Measurements from ENCODE around the gene HSD17B13. TPM values are rescaled to one million over a fixed set of nuclear protein-coding genes. Genes with fewer than 3 reads are reported as not detected.
A peak's percentile ranks its signal among the peaks of the same experiment; 100 is the strongest.

The HSD17B13 gene
- total RNA-seq, 1 donor: 0.18 TPM

DNA sequence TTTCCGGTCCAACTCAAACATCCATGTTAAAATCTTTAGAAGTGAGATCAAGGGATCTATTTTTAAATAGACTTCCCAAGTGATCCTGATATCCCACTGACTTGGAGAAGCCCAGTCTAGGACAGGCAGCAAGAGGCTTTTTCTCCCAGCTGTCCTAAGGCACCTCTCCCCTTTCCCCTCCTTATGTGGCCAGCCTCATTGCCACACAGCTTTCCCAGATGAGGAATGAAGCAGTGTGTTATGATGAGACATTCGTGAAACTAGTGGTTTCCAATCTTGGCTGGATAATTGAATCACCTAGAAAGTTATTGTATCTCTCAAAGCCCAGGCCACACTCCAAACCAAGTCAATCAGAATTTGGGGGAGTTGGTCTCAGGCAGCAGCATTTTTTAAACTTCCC, 16.8 kb upstream of the HSD17B13 start:
- no peak overlapping the region for H3K4me3 ChIP-seq (ENCODE audit: low read depth, low read length)
- TF ChIP-seq, protein P1, sequence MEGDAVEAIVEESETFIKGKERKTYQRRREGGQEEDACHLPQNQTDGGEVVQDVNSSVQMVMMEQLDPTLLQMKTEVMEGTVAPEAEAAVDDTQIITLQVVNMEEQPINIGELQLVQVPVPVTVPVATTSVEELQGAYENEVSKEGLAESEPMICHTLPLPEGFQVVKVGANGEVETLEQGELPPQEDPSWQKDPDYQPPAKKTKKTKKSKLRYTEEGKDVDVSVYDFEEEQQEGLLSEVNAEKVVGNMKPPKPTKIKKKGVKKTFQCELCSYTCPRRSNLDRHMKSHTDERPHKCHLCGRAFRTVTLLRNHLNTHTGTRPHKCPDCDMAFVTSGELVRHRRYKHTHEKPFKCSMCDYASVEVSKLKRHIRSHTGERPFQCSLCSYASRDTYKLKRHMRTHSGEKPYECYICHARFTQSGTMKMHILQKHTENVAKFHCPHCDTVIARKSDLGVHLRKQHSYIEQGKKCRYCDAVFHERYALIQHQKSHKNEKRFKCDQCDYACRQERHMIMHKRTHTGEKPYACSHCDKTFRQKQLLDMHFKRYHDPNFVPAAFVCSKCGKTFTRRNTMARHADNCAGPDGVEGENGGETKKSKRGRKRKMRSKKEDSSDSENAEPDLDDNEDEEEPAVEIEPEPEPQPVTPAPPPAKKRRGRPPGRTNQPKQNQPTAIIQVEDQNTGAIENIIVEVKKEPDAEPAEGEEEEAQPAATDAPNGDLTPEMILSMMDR (IDR thresholded peaks at IDR 0.05; ENCODE audit: insufficient read depth, low read length): no peak
- DNase-seq (ENCODE audit: low read depth): peak; percentile 21

DNA sequence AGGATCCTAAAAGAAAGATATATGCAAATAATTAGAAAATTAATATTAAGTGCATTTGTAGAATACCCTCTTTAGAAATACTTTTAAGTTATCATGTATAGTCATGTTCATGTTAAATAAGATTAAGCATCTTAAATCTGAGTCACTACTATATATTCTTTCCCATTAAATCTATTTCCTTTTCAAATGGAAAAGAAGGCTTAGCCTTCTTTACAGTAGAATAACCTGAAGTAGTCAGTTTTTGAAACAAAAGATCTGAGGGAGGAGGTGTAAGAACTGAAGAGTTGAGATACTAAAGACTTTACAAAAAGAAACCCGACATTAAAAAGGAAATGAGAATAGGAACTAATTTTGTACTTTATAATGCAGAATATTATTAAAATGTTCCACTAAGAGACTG, 14.7 kb upstream of the HSD17B13 start:
- TF ChIP-seq, protein P1 (IDR thresholded peaks at IDR 0.05; ENCODE audit: insufficient read depth, low read length): no peak
- DNase-seq (ENCODE audit: low read depth): no peak
- no peak overlapping the region for H3K4me3 ChIP-seq (ENCODE audit: low read depth, low read length)

DNA sequence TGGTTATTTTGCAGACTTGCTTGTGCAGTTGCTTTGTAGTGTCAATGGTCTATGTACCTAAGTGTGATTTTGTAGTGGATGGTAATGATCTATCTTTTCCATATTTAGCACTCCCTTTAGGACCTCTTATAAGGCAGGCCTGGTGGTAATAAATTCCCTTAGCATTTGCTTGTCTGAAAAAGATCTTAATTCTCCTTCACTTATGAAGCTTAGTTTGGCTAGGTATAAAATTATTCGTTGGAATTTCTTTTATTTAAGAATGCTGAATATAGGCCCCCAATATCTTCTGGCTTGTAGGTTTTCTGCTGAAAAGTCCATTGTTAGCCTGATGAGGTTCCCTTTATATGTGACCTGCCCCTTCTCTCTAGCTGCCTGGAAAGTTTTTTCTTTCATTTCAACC, 10.6 kb upstream of the HSD17B13 start:
- no peak overlapping the region for H3K4me3 ChIP-seq (ENCODE audit: low read depth, low read length)
- DNase-seq (ENCODE audit: low read depth): no peak

DNA sequence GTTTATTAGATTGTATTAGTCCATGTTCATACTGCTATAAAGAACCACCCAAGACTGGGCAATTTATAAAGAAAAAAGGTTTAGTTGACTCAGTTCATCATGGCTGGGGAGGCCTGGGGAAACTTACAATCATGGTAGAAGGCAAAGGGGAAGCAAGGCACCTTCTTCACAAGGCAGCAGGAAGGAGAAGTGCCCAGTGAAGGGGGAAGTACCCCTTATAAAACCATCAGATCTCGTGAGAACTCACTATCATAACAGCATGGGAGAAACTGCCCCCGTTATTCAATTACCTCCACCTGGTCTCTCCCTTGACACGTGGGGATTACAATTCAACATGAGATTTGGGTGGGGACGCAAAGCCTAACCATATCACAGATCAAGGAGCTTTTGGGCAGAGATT, 8.1 kb upstream of the HSD17B13 start:
- H3K4me3 ChIP-seq (ENCODE audit: low read depth, low read length): no peak overlapping the region
- TF ChIP-seq, protein P1 (IDR thresholded peaks at IDR 0.05; ENCODE audit: insufficient read depth, low read length): no peak
- no peak for DNase-seq (ENCODE audit: low read depth)

More for the DNA sequence above, 10.6 kb upstream of the HSD17B13 start:
- TF ChIP-seq, protein P1 (IDR thresholded peaks at IDR 0.05; ENCODE audit: insufficient read depth, low read length): no peak

DNA sequence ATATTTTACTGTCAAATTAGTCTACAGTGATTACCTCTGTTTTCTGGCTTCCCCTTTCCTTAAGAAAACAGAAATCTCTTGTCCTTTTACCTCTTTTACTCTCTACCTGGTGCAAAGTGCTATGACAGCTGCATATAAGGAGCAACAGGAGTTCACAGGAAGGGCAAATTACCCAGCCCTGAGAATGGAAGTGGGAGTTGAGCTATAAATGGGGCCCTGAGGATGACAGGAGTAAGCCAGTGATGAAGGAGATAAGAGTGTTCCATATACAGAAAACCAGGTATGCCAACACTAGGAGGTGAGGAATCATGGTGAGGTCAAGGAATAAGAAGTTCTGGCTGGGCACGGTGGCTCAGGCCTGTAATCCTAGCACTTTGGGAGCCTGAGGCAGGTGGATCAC, 4.5 kb upstream of the HSD17B13 start:
- TF ChIP-seq, protein P1 (IDR thresholded peaks at IDR 0.05; ENCODE audit: insufficient read depth, low read length): no peak
- no peak for DNase-seq (ENCODE audit: low read depth)
- H3K4me3 ChIP-seq (ENCODE audit: low read depth, low read length): no peak overlapping the region

DNA sequence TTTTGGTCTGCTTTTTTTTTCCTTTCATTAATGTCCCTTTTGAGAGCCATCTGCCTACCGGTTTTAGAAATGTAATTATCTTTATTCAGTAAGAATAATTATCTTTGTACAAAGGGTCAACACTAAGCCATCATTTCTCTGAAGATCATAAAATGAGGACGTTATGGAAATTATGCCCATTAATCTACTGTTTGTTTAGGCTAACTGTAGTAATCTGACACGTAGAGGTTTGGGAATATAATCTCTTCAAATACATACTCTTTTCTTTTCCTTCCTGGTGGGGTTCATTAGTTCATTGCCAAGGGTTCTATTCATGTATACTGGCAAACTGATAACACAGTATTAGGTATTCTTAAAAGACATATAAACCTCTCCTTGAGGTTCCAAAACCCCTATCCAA, 3.8 kb upstream of the HSD17B13 start:
- TF ChIP-seq, protein P1 (IDR thresholded peaks at IDR 0.05; ENCODE audit: insufficient read depth, low read length): no peak
- DNase-seq (ENCODE audit: low read depth): no peak
- H3K4me3 ChIP-seq (ENCODE audit: low read depth, low read length): no peak overlapping the region

DNA sequence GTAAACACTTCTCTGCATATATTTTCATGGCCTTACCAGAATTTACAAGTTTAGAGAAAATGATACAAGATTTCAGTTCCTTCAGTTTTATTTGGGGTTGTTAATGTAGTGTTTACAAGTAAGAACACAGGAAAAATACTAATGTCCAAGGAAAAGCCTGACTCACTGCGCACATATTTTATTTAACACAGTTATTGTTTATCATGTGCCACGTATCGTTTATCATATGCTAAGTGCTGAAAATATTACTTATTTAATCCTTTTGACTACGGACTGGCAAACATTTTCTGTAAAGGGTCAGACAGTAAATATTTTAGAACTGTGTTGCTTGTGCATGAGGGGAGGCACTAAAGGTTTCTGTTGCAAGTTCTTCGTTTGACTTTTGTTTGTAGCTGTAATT, 794 bp downstream of the HSD17B13 start:
- H3K4me3 ChIP-seq (ENCODE audit: low read depth, low read length): no peak overlapping the region
- no peak for DNase-seq (ENCODE audit: low read depth)
- TF ChIP-seq, protein P1 (IDR thresholded peaks at IDR 0.05; ENCODE audit: insufficient read depth, low read length): no peak
